HG03565 (cell line): ENCODE data around the gene PLXNB2.
"Not testable (repeated sequence)": the region's sequence is repeated elsewhere in the genome, so short reads cannot be mapped to it uniquely, and the experiment has no call there.

Source experiments
- ATAC-seq: cut with Tn5 transposase; IDR thresholded peaks from one replicate; pipeline ENCODE4 v1.9.1; 2021; ENCODE audit warnings: mild to moderate bottlenecking, moderate library complexity; ENCODE audit not compliant: unreplicated experiment

The PLXNB2 gene

DNA sequence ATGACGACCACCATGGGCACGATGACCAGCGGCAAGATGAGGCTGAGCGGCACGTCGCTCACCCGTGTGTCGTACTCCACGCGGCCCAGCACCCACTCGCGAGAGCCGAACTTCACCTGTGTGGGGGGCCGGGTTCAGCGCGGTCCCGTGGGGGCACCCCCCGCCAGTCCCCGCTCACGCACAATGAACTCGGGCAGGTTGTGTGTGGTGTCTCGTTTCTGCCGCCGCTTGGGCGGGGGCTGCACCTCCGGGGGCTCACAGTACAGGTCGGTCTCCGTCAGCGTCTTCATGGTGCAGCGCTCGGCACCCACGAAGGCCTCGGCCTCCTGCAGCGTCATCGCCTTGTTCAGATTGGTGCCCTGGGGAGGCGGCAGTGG lies 26.1 kb downstream of the PLXNB2 start:
- no peak for ATAC-seq

DNA sequence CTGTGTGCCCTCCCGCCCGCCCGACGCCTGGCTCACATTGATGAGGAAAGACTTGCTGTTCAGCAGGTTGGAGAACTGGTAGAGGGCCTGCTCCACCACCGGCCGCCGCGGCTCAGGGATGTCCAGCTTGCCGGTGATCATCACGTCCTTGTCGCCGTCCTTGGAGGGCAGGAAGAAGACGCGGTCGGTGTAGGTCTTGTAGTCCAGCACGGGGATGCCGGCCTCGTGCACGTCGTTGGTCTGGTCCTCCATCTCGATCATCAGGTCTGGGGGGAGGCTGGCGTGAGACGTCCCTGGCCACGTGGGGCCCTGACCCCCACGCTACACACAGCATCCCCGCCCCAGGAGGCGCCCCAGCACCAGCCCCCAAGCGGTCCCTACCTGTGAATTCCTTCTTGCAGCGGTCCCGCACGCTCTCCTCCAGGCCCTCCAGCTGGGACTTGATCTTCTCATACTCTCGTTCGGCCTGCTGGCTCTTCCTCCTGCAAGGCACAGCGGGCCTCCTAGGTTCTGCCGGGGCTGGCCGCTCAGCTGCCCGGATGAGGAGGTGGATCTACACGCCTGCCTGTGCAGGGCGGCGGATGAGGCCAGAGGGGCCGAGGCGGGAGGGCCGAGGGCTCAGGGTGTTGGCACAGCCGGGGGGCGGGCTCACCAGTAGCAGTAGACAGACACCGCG lies 26.6 kb downstream of the PLXNB2 start:
- ATAC-seq = no peak

DNA sequence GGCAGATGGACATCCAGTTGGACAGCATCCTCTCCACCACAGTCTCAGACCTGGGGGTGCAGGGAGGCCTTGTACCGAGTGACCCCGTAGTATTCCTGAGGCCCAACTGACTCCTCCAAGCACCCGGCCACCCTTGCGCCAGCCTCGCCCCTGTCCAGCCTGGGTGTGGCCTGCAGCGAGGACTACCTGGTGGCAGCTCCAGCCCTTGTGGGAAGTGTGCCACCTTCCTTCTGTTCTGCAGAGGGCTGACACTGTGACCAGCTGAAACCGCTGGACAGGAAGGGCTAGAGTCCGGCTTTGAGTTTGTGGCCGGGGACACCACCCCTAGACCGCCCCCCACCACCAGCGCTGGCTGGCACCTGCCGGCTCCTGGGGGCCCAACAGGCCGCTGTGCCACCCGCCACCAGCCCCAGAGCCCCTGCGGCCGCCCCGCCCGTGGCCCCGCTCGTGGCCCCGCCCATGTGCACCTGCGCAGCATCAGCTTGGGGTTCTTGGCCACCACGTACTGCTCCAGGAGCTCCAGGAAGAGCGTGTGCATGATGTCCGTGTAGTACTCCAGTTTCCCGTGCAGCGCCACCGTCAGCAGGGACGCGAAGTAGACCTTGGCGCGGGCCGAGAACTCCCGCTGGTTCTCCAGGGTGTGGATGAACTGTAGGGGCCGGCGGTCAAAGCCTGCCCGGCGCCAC lies 27.3 kb downstream of the PLXNB2 start:
- no peak for ATAC-seq

DNA sequence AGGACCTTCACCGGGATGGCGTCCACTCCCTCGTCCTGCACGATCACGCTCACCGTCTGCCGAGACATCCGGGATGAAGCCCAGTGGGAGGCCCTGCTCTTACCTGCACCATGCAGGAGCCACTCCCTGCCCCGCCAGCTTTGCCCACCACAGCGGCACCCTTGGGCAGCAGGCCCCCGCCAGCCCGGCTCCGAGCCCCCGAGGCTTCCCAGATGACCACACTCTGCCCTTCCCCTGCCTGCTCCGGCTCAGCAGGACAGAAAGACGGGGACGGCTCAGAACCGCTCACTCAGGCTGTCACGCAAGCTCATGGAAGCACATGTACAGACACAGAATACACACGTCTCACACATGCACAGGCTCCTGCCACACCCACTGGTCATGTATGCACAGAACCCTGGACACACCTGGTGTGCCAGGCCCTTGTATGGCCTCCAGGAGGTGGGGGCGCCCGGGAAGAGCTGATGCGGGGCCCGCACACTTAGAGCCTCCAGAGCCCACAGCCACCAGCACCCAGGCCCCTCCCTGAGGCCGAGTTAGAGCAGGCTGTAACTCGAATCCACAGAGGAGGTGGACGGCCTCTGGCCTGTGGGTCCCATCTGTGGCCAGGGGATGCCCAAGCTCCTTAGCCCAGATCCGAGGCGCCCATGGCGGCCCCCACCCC lies 28.4 kb downstream of the PLXNB2 start:
- no peak for ATAC-seq

DNA sequence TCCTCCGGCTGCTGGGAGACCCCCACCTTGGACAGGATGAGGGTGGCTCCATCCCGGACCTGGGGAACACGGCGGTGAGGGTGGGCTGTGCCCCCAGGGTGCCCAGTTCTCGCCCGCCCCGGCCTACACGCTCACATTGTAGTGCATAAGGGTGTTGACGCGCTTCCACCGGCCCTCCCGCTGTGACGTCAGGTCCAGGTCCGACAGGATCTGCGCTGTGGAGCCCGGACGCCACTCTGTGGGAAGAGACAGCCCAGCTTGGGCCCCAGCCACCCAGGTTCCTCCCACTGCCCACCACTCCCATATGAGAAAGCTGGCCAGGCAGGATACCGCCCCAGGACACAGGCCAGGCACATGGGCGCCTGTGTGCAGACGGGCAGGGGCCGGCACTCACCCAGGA lies 29.0 kb downstream of the PLXNB2 start:
- no peak for ATAC-seq

DNA sequence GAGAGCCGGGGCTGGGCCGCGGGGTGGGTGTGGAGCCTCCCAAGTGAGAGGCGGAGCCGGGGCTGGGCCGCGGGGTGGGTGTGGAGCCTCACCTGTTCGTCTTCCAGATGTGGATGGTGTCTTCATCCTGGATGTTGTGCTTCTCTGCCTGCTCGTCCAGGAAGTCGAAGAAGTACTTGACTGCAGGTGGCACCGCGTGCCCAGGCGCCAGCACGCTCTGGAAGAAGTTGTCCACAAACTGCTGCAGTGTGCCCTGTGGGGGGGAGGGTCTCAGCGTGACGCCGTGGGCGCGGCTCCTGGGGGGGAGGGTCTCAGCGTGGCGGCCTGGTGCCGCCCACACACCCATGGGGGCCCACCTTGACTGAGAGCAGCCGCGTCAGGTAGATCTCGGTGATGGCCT lies 29.7 kb downstream of the PLXNB2 start:
- ATAC-seq = no peak

DNA sequence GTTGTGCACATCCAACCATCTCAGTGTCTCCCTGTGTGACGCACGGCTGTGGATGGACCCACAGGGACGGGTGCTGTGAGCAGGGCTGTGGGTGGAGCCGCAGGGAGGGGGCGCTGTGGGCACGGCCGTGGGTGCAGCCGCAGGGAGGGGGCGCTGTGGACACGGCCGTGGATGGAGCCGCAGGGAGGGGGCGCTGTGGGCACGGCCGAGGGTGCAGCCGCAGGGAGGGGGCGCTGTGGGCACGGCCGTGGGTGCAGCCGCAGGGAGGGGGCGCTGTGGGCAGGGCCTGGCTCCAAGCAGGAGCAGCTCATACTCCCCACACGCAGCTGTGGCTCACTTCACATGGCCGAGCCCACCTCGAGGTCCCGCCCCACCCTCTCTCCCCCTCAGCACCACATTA lies 31.3 kb downstream of the PLXNB2 start:
- peak; percentile 36 for ATAC-seq

DNA sequence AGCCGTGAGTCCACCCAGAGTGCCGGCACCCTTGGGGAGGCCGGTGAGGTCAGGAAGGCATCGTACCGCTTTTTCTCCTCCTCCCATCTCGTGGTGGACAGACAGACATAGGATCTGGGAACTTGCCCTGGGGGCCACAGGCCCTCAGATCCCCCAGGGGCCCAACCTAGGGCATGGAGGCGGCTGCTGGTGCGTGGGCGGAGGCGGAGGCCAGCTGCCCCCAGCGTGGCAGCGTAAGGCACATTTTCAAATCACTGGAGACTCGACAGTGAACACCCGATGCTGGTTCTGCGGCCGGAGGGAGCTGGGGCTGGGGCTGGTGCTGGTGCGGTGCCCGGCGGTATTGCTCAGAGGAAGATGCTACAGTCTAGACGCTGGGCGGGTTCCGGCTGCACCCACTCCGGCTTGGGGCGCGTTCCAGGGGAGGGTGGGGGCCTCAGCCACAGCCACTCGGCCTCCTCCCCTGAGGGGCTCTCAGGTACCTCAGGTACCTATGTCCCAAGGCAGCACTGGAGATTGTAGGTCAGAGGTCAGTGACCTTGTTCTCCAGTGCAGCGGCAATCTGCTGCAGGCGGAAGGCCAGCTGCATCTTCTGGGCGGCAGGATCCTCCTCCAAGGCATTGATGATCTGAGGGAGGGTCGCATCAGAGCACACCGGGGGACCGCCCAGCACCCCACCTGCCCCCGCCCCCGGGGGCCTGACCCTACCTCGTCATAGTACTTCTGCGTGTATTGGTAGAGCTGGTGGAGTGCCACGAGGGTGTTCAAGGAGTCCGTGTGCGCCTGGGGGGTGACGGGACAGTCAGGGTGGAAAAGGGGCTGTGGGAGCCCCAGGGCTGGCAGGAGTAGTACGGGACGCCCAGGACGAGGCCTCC lies 32.0 kb downstream of the PLXNB2 start:
- ATAC-seq = no peak

DNA sequence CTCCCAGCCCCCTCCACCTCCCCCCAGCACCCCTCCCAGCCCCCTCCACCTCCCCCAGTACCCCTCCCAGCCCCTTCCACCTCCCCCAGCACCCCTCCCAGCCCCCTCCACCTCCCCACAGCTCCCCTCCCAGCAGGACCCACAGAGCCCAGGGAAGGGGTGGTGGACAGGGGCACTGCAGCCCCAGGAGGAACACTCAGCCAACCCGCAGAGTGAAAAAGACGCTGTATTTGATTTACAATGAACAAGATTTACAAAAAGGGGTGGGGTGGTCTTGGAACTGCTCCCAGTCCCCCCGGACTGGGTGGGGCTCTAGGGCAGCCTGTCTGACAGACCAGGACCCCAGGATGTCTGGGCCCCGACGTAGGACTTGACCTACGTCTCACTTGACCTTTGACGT lies 32.7 kb downstream of the PLXNB2 start:
- ATAC-seq = no peak

DNA sequence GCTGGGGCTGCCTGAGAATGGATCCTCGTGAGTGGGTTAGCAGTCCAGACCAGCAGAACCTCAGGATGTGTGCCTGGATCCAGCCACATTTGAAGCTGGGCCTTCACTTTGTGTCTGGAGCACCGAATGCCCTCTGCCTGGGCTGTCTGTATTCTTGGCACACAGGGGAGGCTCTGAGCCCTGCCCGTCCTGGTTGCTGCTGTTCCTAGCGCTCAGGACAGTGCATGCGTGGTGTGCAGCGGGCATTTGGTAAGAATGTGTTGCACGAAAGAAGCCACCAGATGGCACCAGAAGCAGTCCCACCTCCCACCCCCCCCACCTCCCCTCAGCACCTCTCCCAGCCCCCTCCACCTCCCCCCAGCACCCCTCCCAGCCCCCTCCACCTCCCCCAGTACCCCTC lies 33.1 kb downstream of the PLXNB2 start:
- ATAC-seq = no peak

DNA sequence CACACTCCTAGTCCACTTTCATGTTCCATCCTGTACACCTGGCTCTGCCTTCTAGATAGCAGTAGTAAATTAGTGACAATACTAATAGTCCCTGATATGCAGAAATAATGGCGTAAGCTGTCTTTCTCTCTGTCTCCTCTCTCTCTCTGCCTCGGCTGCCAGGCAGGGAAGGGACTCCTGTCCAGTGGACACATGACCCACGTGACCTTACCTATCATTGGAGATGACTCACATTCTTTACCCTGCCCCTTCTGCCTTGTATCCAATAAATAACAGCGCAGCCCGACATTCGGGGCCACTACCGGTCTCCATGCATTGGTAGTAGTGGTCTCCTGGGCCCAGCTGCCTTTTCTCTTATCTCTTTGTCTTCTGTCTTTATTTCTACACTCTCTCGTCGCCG lies 33.7 kb downstream of the PLXNB2 start:
- ATAC-seq = not testable (repeated sequence)

DNA sequence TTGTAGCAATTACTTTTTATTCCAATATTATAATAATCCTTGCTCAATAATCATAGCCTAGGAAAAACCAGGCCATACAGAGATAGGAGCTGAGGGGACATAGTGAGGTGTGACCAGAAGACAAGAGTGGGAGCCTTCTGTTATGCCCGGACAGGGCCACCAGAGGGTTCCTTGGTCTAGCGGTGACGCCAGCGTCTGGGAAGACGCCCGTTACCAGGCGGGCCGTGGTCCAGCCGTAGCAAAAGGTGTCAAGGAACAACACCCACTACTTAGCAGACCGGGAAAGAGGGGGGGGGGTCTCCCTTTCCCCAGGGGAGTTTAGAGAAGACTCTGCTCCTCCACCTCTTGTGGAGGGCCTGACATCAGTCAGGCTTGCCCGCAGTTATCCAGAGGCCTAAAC lies 34.1 kb downstream of the PLXNB2 start:
- not testable (repeated sequence) for ATAC-seq

DNA sequence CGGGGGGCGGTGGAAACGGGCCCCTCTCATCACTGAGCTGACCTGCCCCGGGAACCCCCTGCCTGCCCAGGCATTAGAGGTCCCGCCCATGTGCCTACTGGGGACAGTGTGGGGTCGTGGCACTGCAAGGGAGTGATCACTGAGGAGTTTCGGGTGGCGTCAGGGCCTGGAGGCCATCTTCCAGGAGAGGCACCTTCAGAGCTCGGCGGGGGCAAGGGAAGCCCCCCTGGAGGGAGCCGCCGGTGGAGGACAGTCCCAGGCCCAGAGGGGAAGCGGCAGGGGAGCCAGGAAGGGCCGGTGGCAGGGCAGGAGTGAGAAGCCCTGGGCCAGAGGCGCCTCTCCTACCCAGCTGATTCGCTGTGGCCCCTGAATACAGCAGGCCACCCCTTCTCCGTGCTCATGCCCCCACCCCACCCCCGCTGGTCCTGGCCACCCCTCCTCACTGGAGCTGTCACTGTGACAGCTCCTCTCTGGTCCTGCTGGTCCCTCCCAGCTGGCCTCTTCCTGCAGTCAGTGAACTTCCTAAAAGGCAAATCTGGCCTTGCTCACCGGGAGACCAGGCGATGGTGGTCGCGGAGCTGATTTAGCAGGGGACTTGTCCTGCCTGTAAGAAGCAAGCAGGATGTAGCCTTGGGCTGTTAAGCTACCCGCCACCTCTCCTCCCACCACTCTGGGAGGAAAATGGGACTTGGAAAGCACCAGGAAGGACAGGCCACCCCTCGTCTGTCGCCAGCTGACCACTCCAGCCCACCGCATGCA lies 35.2 kb downstream of the PLXNB2 start:
- no peak for ATAC-seq

DNA sequence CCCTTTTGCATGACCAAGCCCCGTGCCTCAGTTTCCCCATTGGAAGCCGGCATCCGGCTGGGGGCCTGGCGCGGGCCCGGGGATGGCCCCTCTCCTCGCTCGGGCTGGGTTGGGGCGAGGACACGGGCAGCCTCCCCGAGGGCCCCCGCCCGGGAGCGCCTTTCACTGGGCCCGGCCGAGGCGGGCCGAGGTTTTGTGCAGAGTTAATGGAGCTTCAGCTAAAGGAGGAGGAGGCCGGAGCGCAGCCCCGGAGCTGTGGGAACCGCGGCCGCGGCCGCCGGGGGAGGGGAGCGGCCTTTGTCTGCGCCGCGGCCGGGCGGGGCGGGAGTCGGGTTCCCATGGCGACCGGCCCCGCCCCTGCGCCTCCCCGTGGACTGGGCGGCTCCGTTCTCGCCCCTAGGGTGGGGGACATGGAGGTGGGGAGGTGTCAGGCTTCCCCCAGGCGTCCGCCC lies 35.9 kb downstream of the PLXNB2 start:
- no peak for ATAC-seq

DNA sequence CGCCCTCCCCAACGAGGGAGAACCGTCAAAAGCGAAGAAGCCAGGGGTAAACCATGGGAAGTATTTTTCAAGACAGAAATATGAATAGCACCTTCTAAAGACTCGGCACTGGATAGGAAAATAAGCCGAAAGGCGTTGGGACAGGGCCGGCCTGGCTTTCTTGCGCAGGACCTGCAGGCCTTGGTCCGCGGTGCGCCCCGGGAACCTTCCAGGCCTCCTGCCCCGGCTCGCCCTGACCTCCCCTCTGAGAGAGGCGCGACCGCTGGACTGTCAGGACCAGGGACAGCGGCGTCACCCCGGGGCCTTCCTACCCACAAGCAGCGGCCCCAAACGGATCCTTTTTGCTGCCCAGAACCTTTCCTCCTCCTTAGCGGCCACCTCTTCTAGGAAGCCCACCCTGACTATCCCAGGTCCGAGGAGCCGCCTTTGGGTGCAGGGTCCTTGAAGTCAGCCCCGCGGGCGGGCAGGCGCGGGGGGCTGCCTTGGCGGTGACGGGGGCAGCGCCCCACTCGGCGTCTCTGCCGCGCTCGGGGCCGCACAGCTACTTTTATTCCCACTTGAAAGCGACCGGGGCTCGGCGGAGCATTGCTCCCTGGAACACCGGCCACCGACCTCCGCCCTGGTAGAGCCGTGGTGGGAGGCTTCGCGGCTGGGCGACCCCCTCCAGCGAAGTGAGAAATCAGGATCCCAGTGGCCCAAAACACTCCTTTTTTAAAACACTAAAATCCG lies 36.6 kb downstream of the PLXNB2 start:
- no peak for ATAC-seq

DNA sequence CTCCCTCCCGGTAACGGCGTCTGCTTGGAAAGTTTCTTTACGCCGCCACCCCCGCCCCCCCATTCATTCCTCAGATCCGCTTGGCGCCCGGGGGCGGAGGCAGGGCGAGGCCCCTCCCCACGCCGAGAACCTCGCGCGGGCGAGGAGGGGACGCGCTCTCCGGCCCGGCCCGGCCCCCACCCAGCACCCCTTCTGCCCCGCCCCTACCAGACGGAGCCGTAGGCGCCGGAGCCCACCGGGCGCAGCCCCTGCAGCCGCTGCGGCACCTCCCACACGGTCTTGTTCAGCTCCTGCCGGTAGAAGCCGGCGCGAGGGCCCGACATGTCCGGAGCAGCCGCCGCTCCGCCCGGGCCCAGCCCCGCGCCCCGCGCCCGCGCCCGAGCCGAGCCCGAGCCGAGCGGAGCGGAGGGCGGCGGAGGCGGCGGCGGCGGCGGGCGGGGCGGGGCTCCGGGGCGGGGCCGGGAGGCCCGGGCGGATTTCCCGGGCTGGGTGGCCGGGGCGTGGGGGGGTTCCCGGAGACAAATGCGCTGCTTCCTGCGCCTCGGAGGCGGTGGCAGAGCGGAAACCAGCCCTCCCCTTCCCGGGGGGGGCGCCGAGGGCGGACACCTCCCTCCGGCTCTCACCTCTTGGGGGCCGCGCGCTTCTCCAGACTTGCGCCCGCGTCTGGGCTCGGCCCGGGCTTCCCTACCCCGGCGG lies 37.3 kb downstream of the PLXNB2 start, which contains the start of gene MAPK11:
Gene MAPK11 (minus strand): TSS at position 411 of the 696 bp plus-strand sequence. CDS start 88 bp downstream, at position 323.
- ATAC-seq = no peak

DNA sequence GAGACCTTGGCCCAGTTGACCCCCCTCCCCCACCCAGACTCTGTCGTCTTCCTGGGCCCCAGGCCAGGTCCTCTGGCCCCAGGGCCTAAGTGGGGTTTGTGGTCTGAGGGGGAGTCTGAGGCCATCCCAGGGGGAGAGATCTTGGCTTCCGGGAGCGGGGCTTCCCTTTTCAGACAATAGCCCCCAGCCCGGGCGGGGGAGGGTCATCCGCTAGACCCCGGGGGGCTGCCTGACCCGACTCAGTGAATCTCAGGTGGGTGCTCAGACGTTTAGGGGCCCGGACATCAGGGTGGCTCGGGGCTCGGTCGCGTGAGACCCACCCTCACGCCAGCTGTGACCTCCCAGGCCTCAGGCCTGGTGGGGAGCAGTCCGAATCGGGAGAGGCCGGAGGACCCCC lies 37.9 kb downstream of the PLXNB2 start:
- no peak for ATAC-seq

DNA sequence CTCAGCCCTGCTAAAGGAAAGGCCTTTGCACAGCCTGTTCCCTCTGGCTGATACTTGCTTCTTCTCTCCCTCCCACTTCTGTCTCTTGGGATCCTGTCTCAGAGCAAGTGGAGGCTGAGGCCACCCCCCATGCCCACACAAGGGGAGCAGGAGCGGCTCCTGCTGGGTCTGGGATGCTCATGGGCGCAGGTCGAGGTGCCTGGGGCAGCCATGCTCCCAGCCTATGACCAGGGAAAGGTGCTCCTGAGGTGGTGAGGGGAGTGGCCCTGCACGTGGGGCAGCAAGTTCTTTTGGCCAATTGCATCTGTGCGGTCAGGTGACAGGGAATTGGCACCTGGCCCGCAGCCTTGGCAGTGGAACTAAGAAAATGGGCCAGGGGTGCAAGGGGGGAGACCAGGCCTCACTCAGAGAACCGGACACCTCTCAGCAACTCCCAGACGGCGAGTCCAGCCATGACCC lies 38.8 kb downstream of the PLXNB2 start:
- no peak for ATAC-seq
